ENCODE measurements around the gene C19orf25.

The C19orf25 gene

GRCh38 chr19:1483131-1483978, 4.3 kb upstream of the C19orf25 start:
- no peak for ATAC-seq

DNA sequence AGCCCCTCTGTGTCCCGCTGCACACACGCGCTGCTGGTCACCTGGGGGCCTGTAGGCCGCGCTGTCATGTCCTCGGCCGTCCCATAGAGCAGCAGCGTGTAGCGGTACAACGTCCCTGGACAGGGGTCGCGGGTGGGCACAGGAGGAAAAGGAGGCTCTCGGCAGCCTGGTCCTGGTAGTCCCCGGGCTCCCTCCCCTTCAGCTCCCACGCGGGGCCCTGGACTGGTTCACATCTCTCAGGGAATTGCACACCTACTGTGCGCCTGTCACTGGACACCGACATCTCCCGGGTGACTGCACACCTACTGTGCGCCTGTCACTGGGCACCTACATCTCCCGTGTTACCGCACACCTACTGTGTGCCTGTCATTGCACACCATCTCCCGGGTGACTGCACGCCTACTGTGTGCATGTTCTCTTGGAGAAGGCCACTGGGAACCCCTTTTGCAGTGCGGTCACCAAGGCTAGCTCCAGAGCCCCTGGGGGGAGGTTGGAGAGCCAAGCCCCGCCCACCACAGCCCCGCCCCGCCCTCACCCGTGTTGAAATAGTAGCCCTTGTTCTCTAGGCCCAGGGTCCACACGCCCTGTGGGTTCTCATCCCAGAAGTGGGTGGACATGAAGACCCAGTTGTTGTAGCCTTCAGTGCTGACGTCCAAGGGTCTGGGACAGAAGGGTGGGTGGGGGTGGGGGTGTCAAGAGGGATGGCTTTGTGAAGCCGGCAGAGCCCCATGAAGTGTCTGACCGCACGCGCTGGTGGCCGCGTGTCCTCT, 3.5 kb upstream of the C19orf25 start:
- ATAC-seq = no peak
- no peak for TF ChIP-seq SNAI2 (CRISPR knock-in tag; IDR thresholded peaks at IDR 0.05)
- TF ChIP-seq TOX (CRISPR knock-in tag; IDR thresholded peaks at IDR 0.05; ENCODE audit: borderline replicate concordance) = no peak
- no peak for TF ChIP-seq ZC3H10 (CRISPR knock-in tag; IDR thresholded peaks at IDR 0.05)
- TF ChIP-seq, protein P1, sequence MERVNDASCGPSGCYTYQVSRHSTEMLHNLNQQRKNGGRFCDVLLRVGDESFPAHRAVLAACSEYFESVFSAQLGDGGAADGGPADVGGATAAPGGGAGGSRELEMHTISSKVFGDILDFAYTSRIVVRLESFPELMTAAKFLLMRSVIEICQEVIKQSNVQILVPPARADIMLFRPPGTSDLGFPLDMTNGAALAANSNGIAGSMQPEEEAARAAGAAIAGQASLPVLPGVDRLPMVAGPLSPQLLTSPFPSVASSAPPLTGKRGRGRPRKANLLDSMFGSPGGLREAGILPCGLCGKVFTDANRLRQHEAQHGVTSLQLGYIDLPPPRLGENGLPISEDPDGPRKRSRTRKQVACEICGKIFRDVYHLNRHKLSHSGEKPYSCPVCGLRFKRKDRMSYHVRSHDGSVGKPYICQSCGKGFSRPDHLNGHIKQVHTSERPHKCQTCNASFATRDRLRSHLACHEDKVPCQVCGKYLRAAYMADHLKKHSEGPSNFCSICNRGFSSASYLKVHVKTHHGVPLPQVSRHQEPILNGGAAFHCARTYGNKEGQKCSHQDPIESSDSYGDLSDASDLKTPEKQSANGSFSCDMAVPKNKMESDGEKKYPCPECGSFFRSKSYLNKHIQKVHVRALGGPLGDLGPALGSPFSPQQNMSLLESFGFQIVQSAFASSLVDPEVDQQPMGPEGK (CRISPR knock-in tag; IDR thresholded peaks at IDR 0.05; ENCODE audit: borderline replicate concordance) = no peak
- no peak for TF ChIP-seq ZNF70 (CRISPR knock-in tag; IDR thresholded peaks at IDR 0.05)
- no peak for TF ChIP-seq CSDC2 (CRISPR knock-in tag; IDR thresholded peaks at IDR 0.05)

More at GRCh38 chr19:1483131-1483978, 4.3 kb upstream of the C19orf25 start:
- TF ChIP-seq TOX (CRISPR knock-in tag; IDR thresholded peaks at IDR 0.05; ENCODE audit: borderline replicate concordance) = no peak
- TF ChIP-seq BACH2 (CRISPR knock-in tag; IDR thresholded peaks at IDR 0.05; ENCODE audit: borderline replicate concordance) = no peak
- TF ChIP-seq PPARA (CRISPR knock-in tag; IDR thresholded peaks at IDR 0.05; ENCODE audit: borderline replicate concordance) = no peak
- TF ChIP-seq OSR1 (CRISPR knock-in tag; IDR thresholded peaks at IDR 0.05) = no peak
- TF ChIP-seq, protein P1 (CRISPR knock-in tag; IDR thresholded peaks at IDR 0.05; ENCODE audit: borderline replicate concordance) = no peak
- no peak for TF ChIP-seq RARB (CRISPR knock-in tag; IDR thresholded peaks at IDR 0.05)
- TF ChIP-seq TSHZ2 (CRISPR knock-in tag; IDR thresholded peaks at IDR 0.05) = no peak
- no peak for TF ChIP-seq ARNTL (CRISPR knock-in tag; IDR thresholded peaks at IDR 0.05; ENCODE audit: borderline replicate concordance, low read depth)
- TF ChIP-seq SNAI2 (CRISPR knock-in tag; IDR thresholded peaks at IDR 0.05) = no peak
- TF ChIP-seq ESRRG (CRISPR knock-in tag; IDR thresholded peaks at IDR 0.05) = no peak
- TF ChIP-seq ZNF8 (CRISPR knock-in tag; IDR thresholded peaks at IDR 0.05) = no peak
- TF ChIP-seq TCF4 (CRISPR knock-in tag; IDR thresholded peaks at IDR 0.05; ENCODE audit: borderline replicate concordance) = no peak
- TF ChIP-seq ZNF565 (CRISPR knock-in tag; conservative IDR thresholded peaks at IDR 0.05; ENCODE audit: low read depth) = no peak
- TF ChIP-seq ZC3H10 (CRISPR knock-in tag; IDR thresholded peaks at IDR 0.05) = no peak
- TF ChIP-seq, protein P2, sequence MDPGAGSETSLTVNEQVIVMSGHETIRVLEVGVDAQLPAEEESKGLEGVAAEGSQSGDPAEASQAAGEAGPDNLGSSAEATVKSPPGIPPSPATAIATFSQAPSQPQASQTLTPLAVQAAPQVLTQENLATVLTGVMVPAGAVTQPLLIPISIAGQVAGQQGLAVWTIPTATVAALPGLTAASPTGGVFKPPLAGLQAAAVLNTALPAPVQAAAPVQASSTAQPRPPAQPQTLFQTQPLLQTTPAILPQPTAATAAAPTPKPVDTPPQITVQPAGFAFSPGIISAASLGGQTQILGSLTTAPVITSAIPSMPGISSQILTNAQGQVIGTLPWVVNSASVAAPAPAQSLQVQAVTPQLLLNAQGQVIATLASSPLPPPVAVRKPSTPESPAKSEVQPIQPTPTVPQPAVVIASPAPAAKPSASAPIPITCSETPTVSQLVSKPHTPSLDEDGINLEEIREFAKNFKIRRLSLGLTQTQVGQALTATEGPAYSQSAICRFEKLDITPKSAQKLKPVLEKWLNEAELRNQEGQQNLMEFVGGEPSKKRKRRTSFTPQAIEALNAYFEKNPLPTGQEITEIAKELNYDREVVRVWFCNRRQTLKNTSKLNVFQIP (CRISPR knock-in tag; IDR thresholded peaks at IDR 0.05; ENCODE audit: borderline replicate concordance, low read depth) = no peak
- no peak for TF ChIP-seq CREB5 (CRISPR knock-in tag; IDR thresholded peaks at IDR 0.05; ENCODE audit: low read depth)

All from SK-N-SH treated with all-trans-retinoic acid at 6 μM for 48 hours (cell line).